ENCODE measurements around the gene PRIMA1.

DNA sequence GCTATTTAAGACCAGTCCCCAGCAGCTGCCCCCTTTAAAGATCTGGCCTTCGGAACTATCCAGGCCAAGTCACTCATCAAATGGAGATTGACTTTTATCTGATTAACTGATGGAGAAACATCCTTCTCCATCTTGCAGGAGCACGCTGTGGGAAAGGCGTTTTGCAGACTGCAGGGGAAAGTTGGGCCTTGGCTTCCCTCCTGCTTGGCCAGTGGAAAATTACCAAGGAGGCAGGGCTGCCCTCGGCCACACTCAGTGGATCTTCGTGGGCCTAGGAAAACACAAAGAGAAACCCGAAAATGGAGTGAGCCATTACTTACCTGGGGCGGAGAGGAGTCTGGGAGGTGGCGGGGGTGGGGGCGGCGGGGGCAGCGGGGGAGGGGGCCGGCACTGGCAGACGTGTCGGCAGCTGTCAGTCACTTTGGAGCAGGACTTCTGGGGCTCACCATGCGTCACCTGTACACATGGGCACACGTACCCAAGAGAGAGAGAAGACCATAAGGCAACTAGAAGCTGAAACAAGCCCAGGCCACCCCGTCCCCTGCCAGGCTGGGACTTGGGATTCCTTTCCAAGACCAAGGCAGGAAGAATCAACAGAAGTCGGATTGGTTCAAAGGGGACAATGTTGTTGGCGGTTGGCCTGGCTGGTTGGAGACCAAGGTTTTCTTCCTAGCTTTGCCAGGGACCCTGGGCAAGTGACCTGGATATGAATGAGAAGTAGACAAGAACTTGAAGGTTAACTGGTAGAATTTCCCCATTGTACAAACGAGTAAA, 9.2 kb downstream of the PRIMA1 start:
- TF ChIP-seq, protein P1, sequence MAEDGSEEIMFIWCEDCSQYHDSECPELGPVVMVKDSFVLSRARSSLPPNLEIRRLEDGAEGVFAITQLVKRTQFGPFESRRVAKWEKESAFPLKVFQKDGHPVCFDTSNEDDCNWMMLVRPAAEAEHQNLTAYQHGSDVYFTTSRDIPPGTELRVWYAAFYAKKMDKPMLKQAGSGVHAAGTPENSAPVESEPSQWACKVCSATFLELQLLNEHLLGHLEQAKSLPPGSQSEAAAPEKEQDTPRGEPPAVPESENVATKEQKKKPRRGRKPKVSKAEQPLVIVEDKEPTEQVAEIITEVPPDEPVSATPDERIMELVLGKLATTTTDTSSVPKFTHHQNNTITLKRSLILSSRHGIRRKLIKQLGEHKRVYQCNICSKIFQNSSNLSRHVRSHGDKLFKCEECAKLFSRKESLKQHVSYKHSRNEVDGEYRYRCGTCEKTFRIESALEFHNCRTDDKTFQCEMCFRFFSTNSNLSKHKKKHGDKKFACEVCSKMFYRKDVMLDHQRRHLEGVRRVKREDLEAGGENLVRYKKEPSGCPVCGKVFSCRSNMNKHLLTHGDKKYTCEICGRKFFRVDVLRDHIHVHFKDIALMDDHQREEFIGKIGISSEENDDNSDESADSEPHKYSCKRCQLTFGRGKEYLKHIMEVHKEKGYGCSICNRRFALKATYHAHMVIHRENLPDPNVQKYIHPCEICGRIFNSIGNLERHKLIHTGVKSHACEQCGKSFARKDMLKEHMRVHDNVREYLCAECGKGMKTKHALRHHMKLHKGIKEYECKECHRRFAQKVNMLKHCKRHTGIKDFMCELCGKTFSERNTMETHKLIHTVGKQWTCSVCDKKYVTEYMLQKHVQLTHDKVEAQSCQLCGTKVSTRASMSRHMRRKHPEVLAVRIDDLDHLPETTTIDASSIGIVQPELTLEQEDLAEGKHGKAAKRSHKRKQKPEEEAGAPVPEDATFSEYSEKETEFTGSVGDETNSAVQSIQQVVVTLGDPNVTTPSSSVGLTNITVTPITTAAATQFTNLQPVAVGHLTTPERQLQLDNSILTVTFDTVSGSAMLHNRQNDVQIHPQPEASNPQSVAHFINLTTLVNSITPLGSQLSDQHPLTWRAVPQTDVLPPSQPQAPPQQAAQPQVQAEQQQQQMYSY (CRISPR knock-in tag; IDR thresholded peaks at IDR 0.05) = no peak
- no peak for TF ChIP-seq ATF2 (CRISPR knock-in tag; IDR thresholded peaks at IDR 0.05; ENCODE audit: borderline replicate concordance, low read depth)
